GM23338 (cell line): ENCODE data around the gene CDC42BPB. TPM values are rescaled to one million over a fixed set of nuclear protein-coding genes. Genes with fewer than 3 reads are reported as not detected.

Experiments used
- ATAC-seq: fragments of 200-7000 bp; cut with Tn5 transposase; 3 replicates; pipeline ENCODE4 v1.9.1; 2020
- DNase-seq: peaks from one replicate; pipeline ENCODE4 v3.0.0-alpha.2; 2015; ENCODE audit warnings: low spot score
- H2AFZ ChIP-seq: fragments of 200-600 bp; sonication (generic); 2 replicates; pipeline ENCODE4 v1.8.0; 2016; ENCODE audit warnings: antibody characterized with exemption, mild to moderate bottlenecking, moderate library complexity
- H3F3A ChIP-seq: fragments of 200-600 bp; sonication (generic); replicated peaks from 2 replicates; pipeline ENCODE4 v1.8.0; 2017; ENCODE audit warnings: antibody characterized with exemption, mixed run types, low read depth
- H3K27ac ChIP-seq: fragments of 200-600 bp; sonication (generic); 2 replicates; pipeline ENCODE4 v1.6.1; 2016; ENCODE audit warnings: low read depth
- H3K27me3 ChIP-seq: fragments of 200-600 bp; sonication (generic); 2 replicates; pipeline ENCODE4 v1.8.0; 2016; ENCODE audit warnings: mild to moderate bottlenecking, mixed run types, moderate library complexity; ENCODE audit not compliant: insufficient read depth
- H3K36me3 ChIP-seq: fragments of 200-600 bp; sonication (generic); 2 replicates; pipeline ENCODE4 v1.8.0; 2016; ENCODE audit warnings: mild to moderate bottlenecking; ENCODE audit not compliant: insufficient read depth
- H3K4me1 ChIP-seq: fragments of 200-600 bp; sonication (generic); 2 replicates; pipeline ENCODE4 v1.8.0; 2016; ENCODE audit warnings: mild to moderate bottlenecking, moderate library complexity; ENCODE audit not compliant: insufficient read depth
- H3K4me2 ChIP-seq: fragments of 200-600 bp; sonication (generic); 2 replicates; pipeline ENCODE4 v1.7.1; 2017; ENCODE audit warnings: mixed run types
- H3K4me3 ChIP-seq: fragments of 200-600 bp; sonication (generic); 2 replicates; pipeline ENCODE4 v1.6.1; 2016; ENCODE audit warnings: mixed run types
- H3K79me2 ChIP-seq: fragments of 200-600 bp; sonication (generic); replicated peaks from 2 replicates; pipeline ENCODE4 v1.8.0; 2017; ENCODE audit warnings: mild to moderate bottlenecking; ENCODE audit not compliant: insufficient read depth
- H3K9me2 ChIP-seq: fragments of 200-600 bp; sonication (generic); 2 replicates; pipeline ENCODE4 v1.8.0; 2017; ENCODE audit not compliant: insufficient read depth
- H4K20me1 ChIP-seq: fragments of 200-600 bp; sonication (generic); replicated peaks from 2 replicates; pipeline ENCODE4 v1.8.0; 2017; ENCODE audit warnings: mild to moderate bottlenecking; ENCODE audit not compliant: insufficient read depth
- H3K27ac Mint-ChIP-seq: 2 replicates; pipeline ENCODE4 v1.8.0; 2020; ENCODE audit warnings: inconsistent platforms, mild to moderate bottlenecking, moderate library complexity, mixed read lengths
- H3K27me3 Mint-ChIP-seq: 3 replicates; pipeline ENCODE4 v1.8.0; 2022; ENCODE audit warnings: low read depth, mild to moderate bottlenecking, moderate library complexity, mixed read lengths, inconsistent platforms; ENCODE audit not compliant: insufficient read depth, poor library complexity
- H3K36me3 Mint-ChIP-seq: 3 replicates; pipeline ENCODE4 v1.8.0; 2021; ENCODE audit warnings: low read depth, mild to moderate bottlenecking, inconsistent platforms, moderate library complexity, mixed read lengths
- H3K4me1 Mint-ChIP-seq: 3 replicates; pipeline ENCODE4 v1.8.0; 2020; ENCODE audit warnings: mild to moderate bottlenecking, inconsistent platforms, mixed read lengths
- H3K4me3 Mint-ChIP-seq: 3 replicates; pipeline ENCODE4 v1.8.0; 2021; ENCODE audit warnings: moderate library complexity, mild to moderate bottlenecking, inconsistent platforms, mixed read lengths
- H3K9me3 Mint-ChIP-seq: 3 replicates; pipeline ENCODE4 v1.8.0; 2020; ENCODE audit warnings: moderate library complexity, mild to moderate bottlenecking, inconsistent platforms, mixed read lengths
- CREB1 ChIP-seq: fragments of 250-450 bp; sonication (Bioruptor Pico); IDR thresholded peaks from 2 replicates; pipeline ENCODE4 v1.5.0; 2020; ENCODE audit warnings: low read depth, mild to moderate bottlenecking, moderate library complexity
- EZH2 ChIP-seq: fragments of 200-600 bp; sonication (generic); IDR thresholded peaks from one replicate; pipeline ENCODE4 v1.8.0; 2017; ENCODE audit warnings: antibody characterized with exemption, mild to moderate bottlenecking, low read depth; ENCODE audit not compliant: unreplicated experiment
- EZH2phosphoT487 ChIP-seq: fragments of 200-600 bp; sonication (generic); IDR thresholded peaks from one replicate; pipeline ENCODE4 v1.8.1; 2018; ENCODE audit warnings: antibody characterized with exemption; ENCODE audit not compliant: unreplicated experiment
- NANOG ChIP-seq: IDR thresholded peaks from 2 replicates; pipeline ENCODE4 v1.6.1; 2016; ENCODE audit warnings: antibody characterized with exemption, borderline replicate concordance
- POLR2AphosphoS5 ChIP-seq: IDR thresholded peaks from 2 replicates; pipeline ENCODE4 v1.6.1; 2016; ENCODE audit warnings: antibody characterized with exemption, low read depth
- ZNF114 ChIP-seq: fragments of 250-450 bp; sonication (Bioruptor Pico); IDR thresholded peaks from 2 replicates; pipeline ENCODE4 v1.5.0; 2020; ENCODE audit warnings: mild to moderate bottlenecking, moderate library complexity
- polyA plus RNA-seq: library from polyadenylated mRNA; unstranded; fragments of >200 nt; fragmentation: Nextera tagmentation; extraction: Ambion mirVana; gene quantifications from 2 replicates; pipeline ENCODE4 v1.2.1, GENCODE V29; 2016
- total RNA-seq: library from RNA; depleted of rRNA; stranded (reverse); fragments of >200 nt; shearing (Covaris generic); gene quantifications from 2 replicates; pipeline ENCODE4 v1.2.3, GENCODE V29; 2014
- TF ChIP-seq, protein P1 (sequence below): IDR thresholded peaks from one replicate; pipeline ENCODE4 v1.6.1; 2018; ENCODE audit warnings: antibody characterized with exemption; ENCODE audit not compliant: unreplicated experiment
- TF ChIP-seq, protein P2 (sequence below), 2 experiments: fragments of 200-600 bp in 1 of 2; sonication (generic) in 1 of 2; conservative IDR thresholded peaks; 2 replicates each; pipeline versions ENCODE4 v1.5.1 to v1.6.1; 2016 to 2017; ENCODE audit warnings: antibody characterized with exemption in 2 of 2, low read depth in 2 of 2, mild to moderate bottlenecking in 2 of 2, moderate library complexity in 1 of 2
- TF ChIP-seq, protein P3 (sequence below): IDR thresholded peaks from 2 replicates; pipeline ENCODE4 v1.6.1; 2016; ENCODE audit warnings: antibody characterized with exemption

CDC42BPB gene
- total and polyA plus RNA-seq, 2 experiments from 2014 or later = 12.3 to 127 TPM

DNA sequence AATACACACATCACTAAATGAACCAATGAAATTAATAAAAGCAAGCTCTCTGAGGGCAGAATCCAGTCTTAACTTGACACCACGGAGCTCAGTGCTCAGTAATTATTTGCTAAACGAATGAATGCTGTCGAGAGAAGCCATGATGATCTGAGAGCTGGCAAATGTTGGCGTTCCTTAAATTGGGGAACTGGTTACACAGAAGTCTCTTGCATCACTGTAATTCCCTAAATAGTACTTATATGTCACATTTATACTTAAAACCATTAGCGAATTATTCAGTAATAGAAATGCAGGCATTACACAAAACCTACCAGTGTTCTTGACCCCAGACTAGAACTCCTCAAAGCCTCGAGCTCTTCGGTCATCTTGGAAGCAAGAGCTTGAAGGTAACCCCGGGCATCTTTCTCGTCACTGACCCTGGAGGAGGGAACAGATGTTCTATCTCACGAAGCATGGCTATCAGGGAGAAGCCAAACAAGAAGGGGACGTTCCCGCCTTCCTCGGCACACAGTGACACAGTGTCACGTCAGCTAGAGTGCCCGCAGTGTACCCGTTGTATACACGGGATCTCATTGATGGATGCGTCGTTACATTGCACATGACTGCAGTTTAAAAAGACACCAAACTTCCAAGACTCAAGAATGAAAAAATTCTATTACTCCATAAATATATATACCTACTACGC is 91.2 kb downstream of the CDC42BPB start (continued):
- TF ChIP-seq, protein P1, sequence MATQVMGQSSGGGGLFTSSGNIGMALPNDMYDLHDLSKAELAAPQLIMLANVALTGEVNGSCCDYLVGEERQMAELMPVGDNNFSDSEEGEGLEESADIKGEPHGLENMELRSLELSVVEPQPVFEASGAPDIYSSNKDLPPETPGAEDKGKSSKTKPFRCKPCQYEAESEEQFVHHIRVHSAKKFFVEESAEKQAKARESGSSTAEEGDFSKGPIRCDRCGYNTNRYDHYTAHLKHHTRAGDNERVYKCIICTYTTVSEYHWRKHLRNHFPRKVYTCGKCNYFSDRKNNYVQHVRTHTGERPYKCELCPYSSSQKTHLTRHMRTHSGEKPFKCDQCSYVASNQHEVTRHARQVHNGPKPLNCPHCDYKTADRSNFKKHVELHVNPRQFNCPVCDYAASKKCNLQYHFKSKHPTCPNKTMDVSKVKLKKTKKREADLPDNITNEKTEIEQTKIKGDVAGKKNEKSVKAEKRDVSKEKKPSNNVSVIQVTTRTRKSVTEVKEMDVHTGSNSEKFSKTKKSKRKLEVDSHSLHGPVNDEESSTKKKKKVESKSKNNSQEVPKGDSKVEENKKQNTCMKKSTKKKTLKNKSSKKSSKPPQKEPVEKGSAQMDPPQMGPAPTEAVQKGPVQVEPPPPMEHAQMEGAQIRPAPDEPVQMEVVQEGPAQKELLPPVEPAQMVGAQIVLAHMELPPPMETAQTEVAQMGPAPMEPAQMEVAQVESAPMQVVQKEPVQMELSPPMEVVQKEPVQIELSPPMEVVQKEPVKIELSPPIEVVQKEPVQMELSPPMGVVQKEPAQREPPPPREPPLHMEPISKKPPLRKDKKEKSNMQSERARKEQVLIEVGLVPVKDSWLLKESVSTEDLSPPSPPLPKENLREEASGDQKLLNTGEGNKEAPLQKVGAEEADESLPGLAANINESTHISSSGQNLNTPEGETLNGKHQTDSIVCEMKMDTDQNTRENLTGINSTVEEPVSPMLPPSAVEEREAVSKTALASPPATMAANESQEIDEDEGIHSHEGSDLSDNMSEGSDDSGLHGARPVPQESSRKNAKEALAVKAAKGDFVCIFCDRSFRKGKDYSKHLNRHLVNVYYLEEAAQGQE = no peak
- TF ChIP-seq POLR2AphosphoS5 = no peak
- no peak for TF ChIP-seq CREB1 (CRISPR knock-in tag)
- TF ChIP-seq, protein P2, sequence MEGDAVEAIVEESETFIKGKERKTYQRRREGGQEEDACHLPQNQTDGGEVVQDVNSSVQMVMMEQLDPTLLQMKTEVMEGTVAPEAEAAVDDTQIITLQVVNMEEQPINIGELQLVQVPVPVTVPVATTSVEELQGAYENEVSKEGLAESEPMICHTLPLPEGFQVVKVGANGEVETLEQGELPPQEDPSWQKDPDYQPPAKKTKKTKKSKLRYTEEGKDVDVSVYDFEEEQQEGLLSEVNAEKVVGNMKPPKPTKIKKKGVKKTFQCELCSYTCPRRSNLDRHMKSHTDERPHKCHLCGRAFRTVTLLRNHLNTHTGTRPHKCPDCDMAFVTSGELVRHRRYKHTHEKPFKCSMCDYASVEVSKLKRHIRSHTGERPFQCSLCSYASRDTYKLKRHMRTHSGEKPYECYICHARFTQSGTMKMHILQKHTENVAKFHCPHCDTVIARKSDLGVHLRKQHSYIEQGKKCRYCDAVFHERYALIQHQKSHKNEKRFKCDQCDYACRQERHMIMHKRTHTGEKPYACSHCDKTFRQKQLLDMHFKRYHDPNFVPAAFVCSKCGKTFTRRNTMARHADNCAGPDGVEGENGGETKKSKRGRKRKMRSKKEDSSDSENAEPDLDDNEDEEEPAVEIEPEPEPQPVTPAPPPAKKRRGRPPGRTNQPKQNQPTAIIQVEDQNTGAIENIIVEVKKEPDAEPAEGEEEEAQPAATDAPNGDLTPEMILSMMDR (conservative IDR thresholded peaks at IDR 0.05; ENCODE audit: low read depth in 2 of 2) = no peak
- TF ChIP-seq EZH2 = no peak
- TF ChIP-seq, protein P3, sequence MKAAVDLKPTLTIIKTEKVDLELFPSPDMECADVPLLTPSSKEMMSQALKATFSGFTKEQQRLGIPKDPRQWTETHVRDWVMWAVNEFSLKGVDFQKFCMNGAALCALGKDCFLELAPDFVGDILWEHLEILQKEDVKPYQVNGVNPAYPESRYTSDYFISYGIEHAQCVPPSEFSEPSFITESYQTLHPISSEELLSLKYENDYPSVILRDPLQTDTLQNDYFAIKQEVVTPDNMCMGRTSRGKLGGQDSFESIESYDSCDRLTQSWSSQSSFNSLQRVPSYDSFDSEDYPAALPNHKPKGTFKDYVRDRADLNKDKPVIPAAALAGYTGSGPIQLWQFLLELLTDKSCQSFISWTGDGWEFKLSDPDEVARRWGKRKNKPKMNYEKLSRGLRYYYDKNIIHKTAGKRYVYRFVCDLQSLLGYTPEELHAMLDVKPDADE = no peak

DNA sequence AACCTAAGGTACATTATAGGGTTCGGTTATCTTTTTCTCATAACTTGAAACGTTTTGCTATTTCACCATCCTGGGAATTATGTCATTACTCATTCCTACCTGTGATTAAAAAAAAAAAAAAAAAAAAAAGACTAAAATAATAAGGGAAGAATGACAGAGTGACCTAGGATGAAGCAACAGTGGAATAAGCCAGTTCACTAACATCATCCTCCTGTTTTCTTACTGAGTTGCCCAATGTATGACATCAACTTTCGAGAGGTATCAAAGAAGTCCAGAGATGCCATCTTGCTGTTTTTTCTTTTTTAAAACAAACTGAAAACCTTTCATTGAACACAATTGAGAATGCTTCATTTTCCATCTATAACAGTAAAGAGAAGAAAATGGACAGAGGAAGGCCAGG is 92.1 kb downstream of the CDC42BPB start:
- Mint-ChIP-seq H3K27ac (no peak overlapping the region), H3K9me3 (no peaks in the 10 kb centered on the region), H3K4me3 (no peak overlapping the region), H3K27me3 (peaks cover 2% of the 10 kb centered on the region), H3K4me1 (no peaks in the 10 kb centered on the region), H3K36me3 (peaks cover 78% of the 10 kb centered on the region)
- Histone ChIP-seq H3K36me3 (peaks cover 39% of the 10 kb centered on the region), H3K4me3 (no peak overlapping the region), H3K9me2 (no peaks in the 10 kb centered on the region), H3K4me2 (no peak overlapping the region), H3K27ac (no peak overlapping the region), H3K4me1 (no peaks in the 10 kb centered on the region), H3K27me3 (no peaks in the 10 kb centered on the region), H4K20me1 (no peaks in the 10 kb centered on the region; the same call in 1 of the 2 replicates), H3K79me2 (no peaks in the 10 kb centered on the region), H3F3A (0 out of 2 replicates have a peak, but pooled peaks cover 4% of the 10 kb centered on the region), H2AFZ (no peak overlapping the region)
- DNase-seq (no peak), ATAC-seq (no peak)
- TF ChIP-seq, protein P3 = no peak
- TF ChIP-seq EZH2 (no peak), ZNF114 (CRISPR knock-in tag) (no peak), NANOG (no peak), EZH2phosphoT487 (no peak), CREB1 (CRISPR knock-in tag) (no peak), POLR2AphosphoS5 (no peak)
- TF ChIP-seq, protein P1 = no peak
- TF ChIP-seq, protein P2 (conservative IDR thresholded peaks at IDR 0.05; ENCODE audit: low read depth in 2 of 2) = no peak
